NOMO-1 (cell line): ENCODE results near the gene CYP51A1.
"Not testable (repeated sequence)": the region's sequence is repeated elsewhere in the genome, so short reads cannot be mapped to it uniquely, and the experiment has no call there.

Source experiments
- DNase-seq, 2 experiments: peaks; one replicate each; lab custom pipeline; 2025; ENCODE audit not compliant: unreplicated experiment in 2 of 2; lab: John Stamatoyannopoulos, UW

CYP51A1 gene

GRCh38 chr7:92134271-92135051, at the start of gene CYP51A1:
TSS of gene CYP51A1 (minus strand) at chr7:92134477. CDS start at chr7:92134364, 113 bp downstream.
- peak; percentile 99 for DNase-seq

GRCh38 chr7:92178928-92179924, 44.9 kb upstream of the CYP51A1 start, which contains the start of gene LRRD1:
TSS of gene LRRD1 (minus strand) at chr7:92179142. CDS start at chr7:92165202, 13,940 bp downstream.
- DNase-seq = peak; percentile 96 to 98

- peak; percentile 27 to 31 for DNase-seq
Measured at GRCh38 chr7:92177362-92177761, 43.1 kb upstream of the CYP51A1 start.

GRCh38 chr7:92169529-92169928, 35.3 kb upstream of the CYP51A1 start:
- DNase-seq = not testable (repeated sequence)

- DNase-seq = no peak
Measured at GRCh38 chr7:92161271-92161670, 27.0 kb upstream of the CYP51A1 start.

GRCh38 chr7:92158660-92159575, 24.6 kb upstream of the CYP51A1 start:
- DNase-seq = no peak

- DNase-seq = no peak
Measured at GRCh38 chr7:92156990-92157389, 22.7 kb upstream of the CYP51A1 start.

- no peak for DNase-seq
Measured at GRCh38 chr7:92155108-92155739, 20.9 kb upstream of the CYP51A1 start.

GRCh38 chr7:92150450-92151017, 16.3 kb upstream of the CYP51A1 start:
- no peak for DNase-seq

- no peak for DNase-seq
Measured at GRCh38 chr7:92149736-92150239, 15.5 kb upstream of the CYP51A1 start.

GRCh38 chr7:92143192-92143880, 9.1 kb upstream of the CYP51A1 start:
- not testable (repeated sequence) for DNase-seq

GRCh38 chr7:92142791-92143190, 8.5 kb upstream of the CYP51A1 start:
- not testable (repeated sequence) for DNase-seq

GRCh38 chr7:92141161-92141560, 6.9 kb upstream of the CYP51A1 start:
- DNase-seq = no peak

GRCh38 chr7:92137557-92137956, 3.3 kb upstream of the CYP51A1 start:
- no peak for DNase-seq

GRCh38 chr7:92135052-92135889, 994 bp upstream of the CYP51A1 start:
- peak; percentile 54 to 83 for DNase-seq

- peak; percentile 80 to 88 for DNase-seq
Measured at GRCh38 chr7:92133737-92134270, 473 bp downstream of the CYP51A1 start.

- DNase-seq = peak; percentile 80 to 88
Measured at GRCh38 chr7:92133133-92133736, 1.0 kb downstream of the CYP51A1 start.
